ENCODE data around the gene CSPG4. TPM values are rescaled to one million over a fixed set of nuclear protein-coding genes. Genes with fewer than 3 reads are reported as not detected.
A peak's percentile ranks its signal among the peaks of the same experiment; 100 is the strongest.

The CSPG4 gene
- total RNA-seq, 3 donors from 2014 or later: 6.3 to 42.9 (median 17.0) TPM

- DNase-seq (ENCODE audit: low spot score in 2 of 2): peak in 1 of 2 donors; percentile 60
- TF ChIP-seq CTCF (IDR thresholded peaks at IDR 0.05): no peak
- TF ChIP-seq POLR2AphosphoS5 (IDR thresholded peaks at IDR 0.05): no peak
- TF ChIP-seq POLR2A (IDR thresholded peaks at IDR 0.05): no peak
- Histone ChIP-seq H3K27ac (peak overlapping the region; percentile 50 to 56), H3K36me3 (no peaks in the 10 kb centered on the region), H3K9me3 (no peaks in the 10 kb centered on the region), H3K4me3 (no peak overlapping the region), H3K27me3 (no peaks in the 10 kb centered on the region), H3K4me1 (peaks cover 7 to 27% of the 10 kb centered on the region in 2 donors)
- intact Hi-C loops (cut with DNase I; ENCODE audit: low total_unique reads): no loop called here
Observed at GRCh38 chr15:75669191-75669878, 43.3 kb downstream of the CSPG4 start.

GRCh38 chr15:75666823-75667501 lies 45.7 kb downstream of the CSPG4 start:
- intact Hi-C loops (cut with DNase I; ENCODE audit: low total_unique reads): no loop called here
- DNase-seq (ENCODE audit: low spot score in 2 of 2): peak in 1 of 2 donors; percentile 60
- H3K4me1 ChIP-seq: peaks cover 0 to 9% of the 10 kb centered on the region in 2 donors

GRCh38 chr15:75663931-75664421 lies 48.7 kb downstream of the CSPG4 start:
- peaks cover 14 to 21% of the 10 kb centered on the region in 2 donors for H3K4me1 ChIP-seq
- no peak for TF ChIP-seq POLR2AphosphoS5 (IDR thresholded peaks at IDR 0.05)
- no peak for TF ChIP-seq POLR2A (IDR thresholded peaks at IDR 0.05)
- TF ChIP-seq CTCF (IDR thresholded peaks at IDR 0.05): no peak
- no peaks in the 10 kb centered on the region for H3K36me3 ChIP-seq
- H3K27me3 ChIP-seq: no peaks in the 10 kb centered on the region
- DNase-seq (ENCODE audit: low spot score in 2 of 2): no peak
- peak overlapping the region; percentile 36 to 95 for H3K27ac ChIP-seq
- intact Hi-C loops (cut with DNase I; ENCODE audit: low total_unique reads): no loop called here
- H3K9me3 ChIP-seq: no peaks in the 10 kb centered on the region
- H3K4me3 ChIP-seq: no peak overlapping the region

More at GRCh38 chr15:75666823-75667501, 45.7 kb downstream of the CSPG4 start:
- peak overlapping the region; percentile 73 to 83 for H3K27ac ChIP-seq
- no peak overlapping the region for H3K4me3 ChIP-seq
- no peaks in the 10 kb centered on the region for H3K36me3 ChIP-seq
- no peaks in the 10 kb centered on the region for H3K27me3 ChIP-seq
- TF ChIP-seq CTCF (IDR thresholded peaks at IDR 0.05) (no peak), POLR2AphosphoS5 (IDR thresholded peaks at IDR 0.05) (peak in 2 of 3 donors; percentile 37 to 94)
- no peaks in the 10 kb centered on the region for H3K9me3 ChIP-seq

- no peaks in the 10 kb centered on the region for H3K9me3 ChIP-seq
- no peak overlapping the region for H3K4me3 ChIP-seq
- TF ChIP-seq POLR2AphosphoS5 (IDR thresholded peaks at IDR 0.05) (no peak), POLR2A (IDR thresholded peaks at IDR 0.05) (no peak), CTCF (IDR thresholded peaks at IDR 0.05) (no peak)
- intact Hi-C loops (cut with DNase I; ENCODE audit: low total_unique reads): no loop called here
- peaks cover 14 to 21% of the 10 kb centered on the region in 2 donors for H3K4me1 ChIP-seq
- H3K27me3 ChIP-seq: no peaks in the 10 kb centered on the region
- no peaks in the 10 kb centered on the region for H3K36me3 ChIP-seq
- no peak for DNase-seq (ENCODE audit: low spot score in 2 of 2)
- peak overlapping the region; percentile 87 to 95 for H3K27ac ChIP-seq
Observed at GRCh38 chr15:75662823-75663519, 49.7 kb downstream of the CSPG4 start.

Data from breast epithelium (tissue), 4 donors.